ENCODE measurements around the gene NFIX. TPM values are rescaled to one million over a fixed set of nuclear protein-coding genes. Genes with fewer than 3 reads are reported as not detected.

NFIX gene
- total and polyA plus RNA-seq, 2 of the 13 experiments (the other 11 are each of a cell fraction or from before 2014, with no cell fraction given), result 3.4 to 5.4 TPM

GRCh38 chr19:12995596-12996405 is 526 bp downstream of the NFIX start (continued):
- TF ChIP-seq ZBTB2 (CRISPR knock-in tag; IDR thresholded peaks at IDR 0.05; ENCODE audit: low read depth) (peak; percentile 52; the same call in 1 of the 2 replicates), RFX1 (IDR thresholded peaks at IDR 0.05) (no peak), TCF12 (IDR thresholded peaks at IDR 0.05) (no peak), TCF12 (CRISPR knock-in tag; IDR thresholded peaks at IDR 0.05) (no peak), TERF1 (CRISPR knock-in tag; IDR thresholded peaks at IDR 0.05) (no peak), PHF5A (CRISPR knock-in tag; IDR thresholded peaks at IDR 0.05; ENCODE audit: low read depth, unreplicated experiment) (no peak), ZBTB10 (CRISPR knock-in tag; IDR thresholded peaks at IDR 0.05; ENCODE audit: borderline replicate concordance) (peak; percentile 50; the same call in 1 of the 2 replicates), RXRA (CRISPR knock-in tag; IDR thresholded peaks at IDR 0.05) (no peak), NR2F1 (CRISPR knock-in tag; IDR thresholded peaks at IDR 0.05) (no peak), REST (IDR thresholded peaks at IDR 0.05; ENCODE audit: borderline replicate concordance in 1 of 2, low read depth in 1 of 2, low read length in 2 of 2) (no peak), TSC22D2 (CRISPR knock-in tag; IDR thresholded peaks at IDR 0.05; ENCODE audit: borderline replicate concordance) (no peak), ATF7 (IDR thresholded peaks at IDR 0.05) (no peak), ATF7 (CRISPR knock-in tag; IDR thresholded peaks at IDR 0.05) (no peak), MTERF4 (CRISPR knock-in tag; IDR thresholded peaks at IDR 0.05) (0 out of 2 replicates have a peak, but pooled peaks have one; percentile 12), IRF2 (CRISPR knock-in tag; IDR thresholded peaks at IDR 0.05) (no peak), ZFP82 (CRISPR knock-in tag; IDR thresholded peaks at IDR 0.05; ENCODE audit: borderline replicate concordance) (no peak), ZNF468 (CRISPR knock-in tag; IDR thresholded peaks at IDR 0.05) (no peak), ZBTB42 (CRISPR knock-in tag; IDR thresholded peaks at IDR 0.05) (no peak), ZNF30 (CRISPR knock-in tag; IDR thresholded peaks at IDR 0.05) (no peak), NR3C1 (CRISPR knock-in tag; IDR thresholded peaks at IDR 0.05) (no peak)
